ENCODE measurements around the gene IFI27.

The IFI27 gene

DNA sequence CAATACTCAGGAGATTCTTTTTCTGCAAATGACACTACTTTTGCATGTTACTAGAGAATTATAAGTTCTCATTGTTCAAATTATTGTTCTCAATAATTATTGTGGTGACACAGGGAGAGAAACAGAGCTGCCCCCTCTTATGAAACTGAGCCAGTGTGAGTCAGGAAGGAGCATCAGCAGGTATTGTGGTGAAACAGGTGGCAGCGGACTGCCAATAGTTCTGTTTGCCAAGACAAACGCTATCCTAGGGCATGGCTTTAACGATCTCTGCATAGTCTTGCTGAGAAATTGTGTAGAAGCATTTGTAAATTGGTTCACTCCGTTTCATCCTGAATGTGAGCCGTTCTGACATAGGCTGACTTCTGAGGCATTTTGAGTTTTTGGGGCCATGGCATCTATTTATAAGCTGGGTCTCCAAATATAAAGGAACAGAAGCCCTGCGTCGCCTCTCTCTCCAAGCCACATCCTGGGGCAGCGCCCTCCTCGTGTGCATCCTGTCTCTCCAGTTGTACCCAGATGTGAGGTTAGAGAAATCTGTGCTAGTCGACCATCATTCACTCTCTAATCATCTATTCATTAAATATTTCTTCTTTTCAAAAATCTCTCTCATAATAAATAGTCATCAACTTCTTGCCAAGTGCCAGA is 47.8 kb downstream of the IFI27 start:
- DNase-seq, result peak; percentile 61

DNA sequence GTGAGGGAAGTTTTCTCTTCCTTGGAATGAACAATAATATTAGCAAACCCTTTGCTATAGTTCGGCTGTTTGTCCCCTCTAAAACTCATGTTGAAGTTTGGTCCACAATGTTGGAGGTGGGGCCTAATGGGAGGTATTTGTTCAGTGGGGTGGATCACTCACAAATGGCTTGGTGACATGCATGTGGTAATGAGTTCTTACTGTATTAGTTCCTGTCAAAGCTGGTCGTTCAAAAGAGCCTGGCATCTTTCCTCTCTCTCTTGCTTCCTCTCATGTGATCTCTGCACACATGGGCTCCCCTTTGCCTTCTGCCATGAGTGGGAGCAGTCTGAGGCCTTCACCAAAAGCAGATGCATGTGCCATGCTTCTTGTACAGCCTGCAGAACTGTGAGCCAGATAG is 50.5 kb downstream of the IFI27 start:
- DNase-seq, result peak; percentile 25

DNA sequence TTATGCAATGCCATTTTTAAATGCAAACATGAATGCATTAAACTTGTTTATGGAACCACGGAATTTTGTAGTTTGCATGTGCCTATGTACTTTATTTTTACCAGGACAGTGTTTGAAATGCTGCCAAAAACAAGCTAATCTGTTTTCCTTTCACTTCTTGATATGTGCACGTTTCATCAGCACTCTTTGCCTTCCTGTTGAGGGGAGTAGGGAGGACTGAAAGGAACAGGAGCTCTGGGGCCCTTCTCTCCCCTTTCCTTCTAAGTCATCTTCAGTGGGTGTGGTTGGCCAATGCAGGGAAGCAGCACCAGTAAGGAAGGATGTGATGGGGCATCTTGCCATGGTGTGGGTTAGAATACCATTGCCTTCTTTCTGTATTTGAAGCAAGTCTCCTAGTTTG is 51.4 kb downstream of the IFI27 start:
- DNase-seq, result peak; percentile 9

DNA sequence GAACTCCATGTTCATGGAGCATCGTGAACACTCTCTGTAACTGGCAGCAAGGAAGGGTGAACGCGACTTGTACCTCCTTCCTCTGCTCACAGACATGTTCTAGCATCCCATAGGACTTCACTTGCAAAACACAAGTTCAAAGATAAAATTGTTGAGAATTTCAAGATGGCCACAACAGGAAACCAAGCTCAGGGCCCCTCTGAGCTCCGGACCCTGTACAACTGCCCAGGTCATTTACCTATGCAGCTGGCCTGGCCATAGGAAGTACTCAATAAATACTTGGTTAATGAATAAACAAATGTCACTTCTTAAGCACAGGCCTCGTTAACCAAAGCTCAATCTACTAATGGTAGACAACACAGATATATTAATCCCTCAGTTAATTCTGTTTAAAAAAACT is 51.9 kb downstream of the IFI27 start:
- DNase-seq, result no peak

DNA sequence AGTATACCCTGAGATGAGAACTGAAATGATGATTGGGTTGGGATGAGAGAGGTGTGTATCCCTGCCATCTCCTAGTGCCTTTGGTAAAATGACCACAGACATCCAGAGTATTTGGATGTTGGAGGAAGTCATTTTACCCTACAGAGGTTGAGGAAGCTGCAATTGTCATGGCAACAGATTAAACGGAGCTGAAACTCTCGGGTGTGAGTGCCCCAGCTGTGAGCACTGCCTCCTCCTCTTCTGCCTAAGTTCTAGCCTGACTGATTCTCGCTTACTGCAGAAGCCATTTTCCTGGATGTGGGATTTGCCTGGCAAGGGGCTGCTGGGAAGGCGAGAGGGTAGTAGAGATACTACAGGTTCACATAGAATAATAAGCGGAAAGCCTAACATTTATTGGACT is 53.3 kb downstream of the IFI27 start:
- DNase-seq, result peak; percentile 15

DNA sequence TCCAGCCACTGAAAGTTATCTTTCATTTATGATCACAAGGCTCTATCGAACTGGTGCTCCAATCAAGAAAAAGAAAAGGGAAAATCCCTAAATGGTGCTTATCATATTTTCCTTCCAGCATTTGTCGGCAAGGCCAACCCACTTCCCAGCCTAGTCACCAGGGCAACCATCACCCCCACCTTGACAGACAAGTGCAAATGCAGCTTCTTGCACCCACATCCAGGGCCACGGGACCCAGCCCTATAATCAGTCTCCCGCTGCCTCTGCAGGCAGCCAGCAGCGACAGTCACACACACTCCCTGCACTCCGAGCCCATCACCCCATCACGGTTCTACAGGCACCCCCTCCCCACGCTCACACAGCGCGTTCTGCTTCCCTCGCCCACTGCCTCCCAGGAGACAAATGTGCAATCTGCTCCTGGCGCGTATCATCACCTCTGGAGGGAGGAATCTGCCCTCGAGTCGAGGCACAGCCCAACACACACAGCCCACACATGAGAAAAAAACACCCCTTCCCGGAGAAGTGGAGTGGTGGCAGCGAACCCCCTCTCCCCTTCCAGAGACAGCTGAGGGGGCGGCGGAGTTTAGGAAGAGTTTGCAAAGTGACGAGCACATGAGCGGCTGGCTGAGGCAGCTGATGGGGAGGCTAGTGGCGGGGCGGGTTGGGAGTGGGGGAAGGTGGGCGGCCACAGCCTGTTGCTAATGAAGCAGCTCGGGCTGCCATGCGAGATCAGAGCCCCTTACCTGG is 54.3 kb downstream of the IFI27 start:
- DNase-seq, result no peak

DNA sequence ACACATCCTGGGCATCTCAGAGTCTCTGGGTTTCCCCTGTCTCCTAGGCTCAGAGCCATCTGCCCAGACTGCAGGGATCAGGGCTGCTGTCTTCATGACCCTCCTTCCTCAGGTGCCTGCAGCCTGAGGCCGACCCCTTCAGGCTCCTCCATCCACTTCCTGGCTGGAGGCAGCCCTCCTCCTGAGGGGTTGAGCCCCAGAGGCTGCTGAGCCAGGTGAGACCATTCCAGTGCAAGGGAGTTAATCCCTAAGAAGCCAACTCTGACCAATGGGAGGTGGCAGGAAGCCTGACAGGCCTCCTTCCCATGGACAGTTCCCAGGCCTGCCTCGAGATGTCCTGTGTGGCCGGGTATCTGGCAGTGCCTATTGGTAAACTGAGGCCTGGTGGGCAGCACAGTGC is 55.2 kb downstream of the IFI27 start:
- DNase-seq, result no peak

Measured in CD4-positive, alpha-beta T cell treated with Interleukin-6 for 4 hours (primary cell).